ENCODE data around the gene DEFB121. TPM values are rescaled to one million over a fixed set of nuclear protein-coding genes. Genes with fewer than 3 reads are reported as not detected.
"Not testable (repeated sequence)": the region's sequence is repeated elsewhere in the genome, so short reads cannot be mapped to it uniquely, and the experiment has no call there.

DEFB121 gene
- not detected for polyA plus RNA-seq (ENCODE audit: insufficient read length)

GRCh38 chr20:31406115-31406514 is at the start of gene DEFB121:
Gene DEFB121 (minus strand): TSS chr20:31406215. CDS start chr20:31406152, 63 bp downstream.
- DNase-seq (ENCODE audit: low read depth): no peak

- no peak for DNase-seq (ENCODE audit: low read depth)
These were observed 48.3 kb upstream of the DEFB121 start for GRCh38 chr20:31454361-31454760.

GRCh38 chr20:31452575-31452974 is 46.6 kb upstream of the DEFB121 start:
- DNase-seq (ENCODE audit: low read depth): no peak

GRCh38 chr20:31449511-31450414 is 43.7 kb upstream of the DEFB121 start:
- DNase-seq (ENCODE audit: low read depth): no peak

GRCh38 chr20:31446084-31446819 is 40.2 kb upstream of the DEFB121 start:
- DNase-seq (ENCODE audit: low read depth): no peak

GRCh38 chr20:31440012-31440659 is 34.1 kb upstream of the DEFB121 start, which contains the start of gene DEFB123:
Gene DEFB123 (plus strand): TSS chr20:31440632. CDS start chr20:31440699, 67 bp downstream.
- DNase-seq (ENCODE audit: low read depth): no peak

- no peak for DNase-seq (ENCODE audit: low read depth)
These were observed 24.6 kb upstream of the DEFB121 start for GRCh38 chr20:31430568-31431115.

- not testable (repeated sequence) for DNase-seq (ENCODE audit: low read depth)
These were observed 21.6 kb upstream of the DEFB121 start for GRCh38 chr20:31427576-31427975.

GRCh38 chr20:31426891-31427551 is 21.0 kb upstream of the DEFB121 start:
- DNase-seq (ENCODE audit: low read depth): not testable (repeated sequence)

- no peak for DNase-seq (ENCODE audit: low read depth)
These were observed 19.8 kb upstream of the DEFB121 start for GRCh38 chr20:31425797-31426196.

- no peak for DNase-seq (ENCODE audit: low read depth)
These were observed 12.3 kb upstream of the DEFB121 start for GRCh38 chr20:31418307-31418706.

GRCh38 chr20:31415653-31416052 is 9.6 kb upstream of the DEFB121 start:
- DNase-seq (ENCODE audit: low read depth): no peak

GRCh38 chr20:31414381-31414780 is 8.4 kb upstream of the DEFB121 start:
- DNase-seq (ENCODE audit: low read depth): no peak

GRCh38 chr20:31410011-31410410 is 4.0 kb upstream of the DEFB121 start:
- DNase-seq (ENCODE audit: low read depth): no peak

- no peak for DNase-seq (ENCODE audit: low read depth)
These were observed 2.1 kb downstream of the DEFB121 start for GRCh38 chr20:31403886-31404285.

GRCh38 chr20:31394900-31395299 is 11.1 kb downstream of the DEFB121 start:
- DNase-seq (ENCODE audit: low read depth): no peak

- DNase-seq (ENCODE audit: low read depth): no peak
These were observed 13.2 kb downstream of the DEFB121 start for GRCh38 chr20:31392836-31393235.

GRCh38 chr20:31390490-31390889 is 15.5 kb downstream of the DEFB121 start, which contains the start of gene DEFB119:
Gene DEFB119 (minus strand): TSS chr20:31390590. CDS start chr20:31390483, 107 bp downstream.
- no peak for DNase-seq (ENCODE audit: low read depth)

- no peak for DNase-seq (ENCODE audit: low read depth)
These were observed 31.7 kb downstream of the DEFB121 start for GRCh38 chr20:31374346-31374745.

GRCh38 chr20:31368301-31368700 is 37.7 kb downstream of the DEFB121 start, which contains the start of gene DEFB118:
Gene DEFB118 (plus strand): TSS chr20:31368601. CDS start chr20:31368651, 50 bp downstream.
- DNase-seq (ENCODE audit: low read depth): no peak

- not testable (repeated sequence) for DNase-seq (ENCODE audit: low read depth)
These were observed 41.7 kb downstream of the DEFB121 start for GRCh38 chr20:31364272-31364671.

All from forelimb muscle (tissue), 1 donor.